AG04449 (cell line): ENCODE results near the gene NEURL1B.

Source experiments
- CTCF ChIA-PET: fragments of 350-600 bp; formaldehyde crosslinking; extraction: SDS; loops from one replicate; lab custom pipeline; 2021; ENCODE audit warnings: antibody characterized with exemption; lab: Yijun Ruan, JAX
- POLR2A ChIA-PET: fragments of 400-600, 350-600 bp; formaldehyde crosslinking; extraction: SDS; loops from one replicate; lab custom pipeline; 2020; ENCODE audit warnings: antibody characterized with exemption, inconsistent platforms; lab: Yijun Ruan, JAX
- DNase-seq: peaks from one replicate; pipeline ENCODE4 v3.0.0-alpha.2; 2010; ENCODE audit warnings: low read depth, low spot score
- H3K4me3 ChIP-seq: 2 replicates; pipeline ENCODE4 v1.5.1; 2011; ENCODE audit warnings: low read depth, mild to moderate bottlenecking, control low read depth, low read length
- CTCF ChIP-seq: IDR thresholded peaks from one replicate; pipeline ENCODE4 v1.5.1; 2011; ENCODE audit warnings: mild to moderate bottlenecking, moderate library complexity, low read length, control low read depth, inconsistent platforms; ENCODE audit not compliant: insufficient read depth; ENCODE audit errors: missing control alignments

The NEURL1B gene

GRCh38 chr5:172731680-172732074 lies 90.6 kb downstream of the NEURL1B start:
- CTCF ChIA-PET, result interaction anchor here (1.0 to 4.0 kb wide), 7 partner anchors 9 to 201 kb away, joined by 3 to 39 read pairs (median 4); no protein-coding TSS in a partner anchor
- TF ChIP-seq CTCF, result no peak
- POLR2A ChIA-PET, result interaction anchor here (2.9 kb wide), 1 partner anchor 38 kb away, joined by 58 read pairs; the partner anchor contains the start of gene DUSP1
- no peak overlapping the region for H3K4me3 ChIP-seq
- no peak for DNase-seq

GRCh38 chr5:172732201-172732865 lies 91.3 kb downstream of the NEURL1B start:
- POLR2A ChIA-PET, result interaction anchor here (1.0 to 2.9 kb wide), 8 partner anchors 12 to 227 kb away, joined by 3 to 58 read pairs (median 5); partner anchors contain the start of genes DUSP1 and RPL26L1
- no peak for TF ChIP-seq CTCF
- CTCF ChIA-PET, result interaction anchor here (0.8 to 4.0 kb wide), 13 partner anchors 8 to 207 kb away, joined by 3 to 39 read pairs (median 6); no protein-coding TSS in a partner anchor

GRCh38 chr5:172733131-172733973 lies 92.3 kb downstream of the NEURL1B start:
- H3K4me3 ChIP-seq, result peak overlapping the region; percentile 36
- no peak for TF ChIP-seq CTCF
- ChIA-PET CTCF (interaction anchor here (0.8 to 4.0 kb wide), 20 partner anchors 9 to 226 kb away, joined by 3 to 39 read pairs (median 5); partner anchors contain the start of gene RPL26L1), POLR2A (interaction anchor here (0.6 to 2.9 kb wide), 19 partner anchors 12 to 315 kb away, joined by 3 to 58 read pairs (median 3); partner anchors contain the start of genes DUSP1 and RPL26L1)
- peak; percentile 98 for DNase-seq

More at GRCh38 chr5:172732201-172732865, 91.3 kb downstream of the NEURL1B start:
- H3K4me3 ChIP-seq, result no peak overlapping the region
- DNase-seq, result no peak

GRCh38 chr5:172733974-172734346 lies 92.9 kb downstream of the NEURL1B start:
- CTCF ChIA-PET, result interaction anchor here (0.8 to 4.0 kb wide), 17 partner anchors 9 to 225 kb away, joined by 3 to 39 read pairs (median 5); partner anchors contain the start of gene RPL26L1
- peak overlapping the region; percentile 36; the same call in 1 of the 2 replicates for H3K4me3 ChIP-seq
- POLR2A ChIA-PET, result interaction anchor here (0.8 to 2.9 kb wide), 10 partner anchors 31 to 225 kb away, joined by 3 to 58 read pairs (median 4); partner anchors contain the start of genes DUSP1 and RPL26L1

GRCh38 chr5:172735141-172735831 lies 94.2 kb downstream of the NEURL1B start:
- H3K4me3 ChIP-seq, result no peak overlapping the region
- CTCF ChIA-PET, result interaction anchor here (1.3 to 4.0 kb wide), 4 partner anchors 19 to 197 kb away, joined by 3 to 39 read pairs (median 12); no protein-coding TSS in a partner anchor
- TF ChIP-seq CTCF, result no peak
- no peak for DNase-seq
- POLR2A ChIA-PET, result interaction anchor here (1.2 kb wide), 2 partner anchors 23 to 36 kb away, joined by 4 read pairs; no protein-coding TSS in a partner anchor

More at GRCh38 chr5:172733974-172734346, 92.9 kb downstream of the NEURL1B start:
- no peak for DNase-seq
- no peak for TF ChIP-seq CTCF
